Activated B cell treated with CpG ODN at 0.5 μM for 24 hours (primary cell): ENCODE measurements around the gene SNX12. TPM values are rescaled to one million over a fixed set of nuclear protein-coding genes. Genes with fewer than 3 reads are reported as not detected.

Experiments used
- ATAC-seq: fragments of 200-7000 bp; cut with Tn5 transposase; one replicate; pipeline ENCODE4 v1.10.0; 2021; ENCODE audit warnings: low read depth, mild to moderate bottlenecking, moderate library complexity
- CTCF ChIA-PET: fragments of 350-600 bp; sonication (Branson Sonifier 250); formaldehyde crosslinking; loops from one replicate; lab custom pipeline; 2021; ENCODE audit warnings: antibody characterized with exemption; lab: Charles Lee
- POLR2A ChIA-PET: fragments of 350-600 bp; sonication (Branson Sonifier 250); formaldehyde crosslinking; loops from one replicate; lab custom pipeline; 2021; ENCODE audit warnings: antibody characterized with exemption; lab: Charles Lee
- DNase-seq: peaks from one replicate; pipeline ENCODE4 v3.0.0; 2022
- H3K27ac Mint-ChIP-seq: one replicate; pipeline ENCODE4 v1.8.0; 2020; ENCODE audit warnings: mixed read lengths
- H3K27me3 Mint-ChIP-seq: one replicate; pipeline ENCODE4 v1.8.0; 2021; ENCODE audit warnings: mixed read lengths
- H3K36me3 Mint-ChIP-seq: one replicate; pipeline ENCODE4 v1.8.0; 2021; ENCODE audit warnings: low read depth, mixed read lengths
- H3K4me1 Mint-ChIP-seq: one replicate; pipeline ENCODE4 v1.8.0; 2021; ENCODE audit warnings: mixed read lengths
- H3K4me3 Mint-ChIP-seq: one replicate; pipeline ENCODE4 v1.8.0; 2020; ENCODE audit warnings: mild to moderate bottlenecking, mixed read lengths
- H3K9me3 Mint-ChIP-seq: one replicate; pipeline ENCODE4 v1.8.0; 2020; ENCODE audit warnings: mixed read lengths
- intact Hi-C: fragments of 100-400 bp; cut with micrococcal nuclease; formaldehyde crosslinking; loops from one replicate; pipeline ENCODE4 v1.15.1; 2024
- total RNA-seq: library from RNA; stranded (reverse); gene quantifications from 2 replicates; pipeline ENCODE4 v1.2.3, GENCODE V29; 2022
- TF ChIP-seq, protein P1 (sequence below): fragments of 200-600 bp; IDR thresholded peaks from one replicate; pipeline ENCODE4 v1.8.0; 2022; ENCODE audit warnings: antibody characterized with exemption, mild to moderate bottlenecking

The SNX12 gene
- total RNA-seq, 1 donor from 2014 or later = 44.8 TPM

DNA sequence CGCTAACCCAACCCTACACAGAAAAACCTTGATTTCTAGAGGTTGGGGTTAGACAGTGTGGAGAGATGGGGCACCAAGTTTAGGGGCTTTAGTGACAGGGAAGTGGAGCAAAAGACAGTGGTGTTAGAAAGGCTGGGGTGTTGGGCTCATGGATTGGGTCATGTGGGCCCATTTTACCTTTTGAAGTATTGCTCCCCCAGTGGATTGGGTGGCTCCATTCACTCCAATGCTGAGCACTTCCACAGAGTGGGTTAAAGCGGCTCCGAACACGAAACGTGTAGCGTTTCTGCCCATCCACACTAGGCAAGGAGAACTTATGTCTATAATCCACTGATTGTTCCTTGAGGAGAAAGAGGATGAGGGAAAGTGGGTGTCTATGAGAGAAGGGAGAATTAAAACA is 40.9 kb upstream of the SNX12 start:
- Mint-ChIP-seq H3K9me3 (no peaks in the 10 kb centered on the region), H3K36me3 (peaks cover 56% of the 10 kb centered on the region), H3K27me3 (no peaks in the 10 kb centered on the region), H3K27ac (peak overlapping the region; percentile 99), H3K4me3 (peak overlapping the region; percentile 95), H3K4me1 (peaks cover 82% of the 10 kb centered on the region)
- intact Hi-C loops = no loop called here
- POLR2A ChIA-PET = interaction anchor here (0.5 to 3.9 kb wide), 4 partner anchors 8 to 86 kb away, joined by 3 to 76 read pairs (median 4); partner anchors contain the start of gene MED12
- TF ChIP-seq, protein P1, sequence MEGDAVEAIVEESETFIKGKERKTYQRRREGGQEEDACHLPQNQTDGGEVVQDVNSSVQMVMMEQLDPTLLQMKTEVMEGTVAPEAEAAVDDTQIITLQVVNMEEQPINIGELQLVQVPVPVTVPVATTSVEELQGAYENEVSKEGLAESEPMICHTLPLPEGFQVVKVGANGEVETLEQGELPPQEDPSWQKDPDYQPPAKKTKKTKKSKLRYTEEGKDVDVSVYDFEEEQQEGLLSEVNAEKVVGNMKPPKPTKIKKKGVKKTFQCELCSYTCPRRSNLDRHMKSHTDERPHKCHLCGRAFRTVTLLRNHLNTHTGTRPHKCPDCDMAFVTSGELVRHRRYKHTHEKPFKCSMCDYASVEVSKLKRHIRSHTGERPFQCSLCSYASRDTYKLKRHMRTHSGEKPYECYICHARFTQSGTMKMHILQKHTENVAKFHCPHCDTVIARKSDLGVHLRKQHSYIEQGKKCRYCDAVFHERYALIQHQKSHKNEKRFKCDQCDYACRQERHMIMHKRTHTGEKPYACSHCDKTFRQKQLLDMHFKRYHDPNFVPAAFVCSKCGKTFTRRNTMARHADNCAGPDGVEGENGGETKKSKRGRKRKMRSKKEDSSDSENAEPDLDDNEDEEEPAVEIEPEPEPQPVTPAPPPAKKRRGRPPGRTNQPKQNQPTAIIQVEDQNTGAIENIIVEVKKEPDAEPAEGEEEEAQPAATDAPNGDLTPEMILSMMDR = no peak
- DNase-seq (no peak), ATAC-seq (no peak)
- CTCF ChIA-PET = no interaction called here

DNA sequence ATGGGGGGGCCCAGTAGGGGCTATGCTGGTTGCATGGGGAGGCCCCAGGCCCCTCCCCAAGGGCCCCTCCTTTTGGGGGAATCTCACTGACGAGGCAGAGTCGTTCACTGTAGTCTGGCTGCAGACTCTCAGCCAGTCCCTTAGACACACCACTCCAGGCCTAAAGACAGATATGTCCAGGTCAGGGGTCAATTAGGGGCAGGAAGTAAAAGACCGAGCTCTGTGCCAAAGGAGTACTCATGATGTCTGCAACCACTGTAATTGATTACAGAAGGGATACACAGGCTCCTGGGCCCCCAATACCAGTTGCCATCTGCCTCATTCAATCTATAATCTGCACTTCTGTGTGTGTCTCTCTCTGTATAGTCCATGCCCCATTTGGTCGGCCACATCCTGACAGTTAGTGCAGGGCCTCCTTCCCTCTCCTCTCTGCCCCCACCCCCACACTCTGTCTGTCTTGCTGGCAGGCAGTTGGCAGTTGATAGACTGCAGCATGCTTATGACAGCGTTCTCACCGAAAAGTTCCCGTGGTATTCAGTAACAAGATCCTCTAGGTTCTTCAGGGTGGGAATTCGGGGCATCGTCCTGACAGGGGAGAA is 39.7 kb upstream of the SNX12 start:
- ATAC-seq (no peak), DNase-seq (no peak)
- Mint-ChIP-seq H3K27me3 (no peaks in the 10 kb centered on the region), H3K36me3 (peaks cover 56% of the 10 kb centered on the region), H3K9me3 (no peaks in the 10 kb centered on the region), H3K27ac (peak overlapping the region; percentile 52), H3K4me1 (peaks cover 89% of the 10 kb centered on the region), H3K4me3 (peak overlapping the region; percentile 95)
- intact Hi-C loops = no loop called here
- POLR2A ChIA-PET = interaction anchor here (0.7 kb wide), 1 partner anchor 9 kb away, joined by 3 read pairs; no protein-coding TSS in a partner anchor
- CTCF ChIA-PET = no interaction called here
- TF ChIP-seq, protein P1 = no peak

DNA sequence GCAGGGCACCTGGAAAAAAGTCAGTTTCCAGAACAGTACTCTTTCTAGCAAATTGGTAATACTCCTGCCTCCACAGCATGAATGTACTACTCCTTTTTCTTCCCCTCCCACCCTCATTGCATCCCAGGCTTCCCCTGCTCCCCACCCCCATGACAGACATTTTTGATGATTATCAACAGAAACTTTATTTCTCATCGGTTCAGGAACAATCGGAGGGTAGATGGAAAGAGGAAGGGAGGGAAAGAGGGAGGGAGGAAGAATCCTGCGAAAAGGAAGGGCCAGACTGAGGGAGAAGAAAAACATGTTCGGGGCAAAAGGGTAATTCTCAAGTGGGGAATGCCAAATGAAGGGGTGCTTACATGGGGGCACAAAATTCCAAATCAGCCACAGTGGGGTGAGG is 39.1 kb upstream of the SNX12 start:
- peak overlapping the region; percentile 38 for H3K4me3 Mint-ChIP-seq
- TF ChIP-seq, protein P1 = no peak
- no peaks in the 10 kb centered on the region for H3K27me3 Mint-ChIP-seq
- H3K9me3 Mint-ChIP-seq = no peaks in the 10 kb centered on the region
- ChIA-PET POLR2A (no interaction called here), CTCF (no interaction called here)
- intact Hi-C loops = no loop called here
- H3K4me1 Mint-ChIP-seq = peaks cover 86% of the 10 kb centered on the region
- DNase-seq = no peak
- H3K27ac Mint-ChIP-seq = peak overlapping the region; percentile 35
- no peak for ATAC-seq
- H3K36me3 Mint-ChIP-seq = peaks cover 56% of the 10 kb centered on the region

DNA sequence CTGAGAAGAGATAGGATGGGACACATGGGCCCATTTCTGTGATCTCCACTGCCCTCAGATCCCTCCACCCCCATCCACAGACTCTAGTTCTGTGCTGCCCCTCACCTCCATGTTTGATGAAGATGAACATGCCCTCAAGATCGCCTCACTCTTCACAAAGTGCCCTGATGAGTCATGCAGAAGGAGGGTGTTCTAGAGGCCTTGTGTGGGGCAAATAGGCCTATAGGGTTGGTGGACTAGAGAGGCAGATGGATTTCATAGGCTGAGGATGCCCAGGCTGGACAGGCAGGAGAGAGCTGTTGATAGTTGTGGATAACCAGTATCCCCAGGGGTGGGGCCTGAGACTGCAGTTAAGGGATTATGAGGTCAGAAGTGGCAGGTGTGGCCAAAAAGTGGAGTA is 38.3 kb upstream of the SNX12 start, which contains the start of gene CXorf65:
Gene CXorf65, minus strand, starts transcription at position 314 of the 400 bp plus-strand sequence. Its CDS starts 184 bp downstream, at position 130.
- no peaks in the 10 kb centered on the region for H3K27me3 Mint-ChIP-seq
- H3K4me3 Mint-ChIP-seq = peak within 1 kb of the TSS; percentile 50
- ChIA-PET POLR2A (interaction anchor here (0.9 to 8.2 kb wide), 3 partner anchors 12 to 22 kb away, joined by 3 to 89 read pairs (median 4); partner anchors contain the start of gene MED12), CTCF (no interaction called here)
- DNase-seq (no peak), ATAC-seq (no peak)
- intact Hi-C loops = no loop called here
- peaks cover 57% of the 10 kb centered on the region for H3K36me3 Mint-ChIP-seq
- TF ChIP-seq, protein P1 = no peak
- H3K9me3 Mint-ChIP-seq = no peaks in the 10 kb centered on the region
- peaks cover 80% of the 10 kb centered on the region for H3K4me1 Mint-ChIP-seq
- peak within 1 kb of the TSS; percentile 76 for H3K27ac Mint-ChIP-seq

DNA sequence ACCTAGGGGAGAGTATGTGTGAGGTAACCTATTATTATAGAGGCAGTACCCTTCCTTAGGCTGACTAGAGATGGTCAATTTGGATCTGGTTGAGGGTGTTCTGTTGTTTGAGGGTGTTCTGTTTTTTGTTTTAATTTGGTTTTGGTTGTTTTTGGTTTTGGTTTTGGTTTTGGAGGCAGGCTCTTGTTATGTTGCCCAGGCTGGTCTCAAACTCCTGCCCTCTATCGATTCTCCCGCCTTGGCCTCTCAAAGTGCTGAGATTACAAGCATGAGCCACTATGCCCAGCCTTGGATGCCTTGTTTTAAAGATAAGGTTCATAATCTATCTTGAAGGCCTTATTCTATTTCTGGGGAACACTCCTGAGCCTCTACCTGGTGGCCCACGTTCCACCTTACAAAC is 37.5 kb upstream of the SNX12 start:
- ChIA-PET POLR2A (interaction anchor here (0.7 to 8.2 kb wide), 6 partner anchors 8 to 514 kb away, joined by 3 to 89 read pairs (median 4); partner anchors contain the start of gene MED12), CTCF (interaction anchor here (1.0 kb wide), 1 partner anchor 12 kb away, joined by 3 read pairs; no protein-coding TSS in a partner anchor)
- H3K27me3 Mint-ChIP-seq = no peaks in the 10 kb centered on the region
- DNase-seq = no peak
- H3K4me3 Mint-ChIP-seq = peak overlapping the region; percentile 4
- no peaks in the 10 kb centered on the region for H3K9me3 Mint-ChIP-seq
- intact Hi-C loops = no loop called here
- peak overlapping the region; percentile 76 for H3K27ac Mint-ChIP-seq
- ATAC-seq = no peak
- TF ChIP-seq, protein P1 = no peak
- peaks cover 74% of the 10 kb centered on the region for H3K4me1 Mint-ChIP-seq
- peaks cover 50% of the 10 kb centered on the region for H3K36me3 Mint-ChIP-seq
